GOT3 (cell line): ENCODE measurements around the gene PHLPP1.
"Not testable (repeated sequence)": the region's sequence is repeated elsewhere in the genome, so short reads cannot be mapped to it uniquely, and the experiment has no call there.

ENCODE experiments used
- DNase-seq: peaks from one replicate; lab custom pipeline; 2025; ENCODE audit warnings: mixed read lengths; lab: John Stamatoyannopoulos, UW

The PHLPP1 gene

DNA sequence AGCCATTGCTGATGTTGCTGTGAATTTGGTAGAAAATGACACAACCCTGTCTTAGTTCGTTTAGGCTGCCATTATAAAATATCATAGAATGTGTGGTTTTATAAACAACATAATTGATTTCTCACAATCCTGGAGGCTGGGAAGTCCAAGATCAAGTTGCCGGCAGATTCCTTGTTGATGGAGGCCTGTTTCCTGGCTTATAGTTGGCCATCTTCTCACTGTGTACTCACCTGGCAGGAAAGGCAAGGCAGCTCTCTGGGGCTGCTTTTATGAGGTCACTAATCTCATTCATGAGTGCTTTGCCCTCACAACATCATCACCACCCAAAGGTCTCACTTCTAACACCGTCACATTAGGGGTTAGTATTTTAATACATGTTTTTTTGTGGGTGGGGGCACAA, 58.4 kb downstream of the PHLPP1 start:
- no peak for DNase-seq

DNA sequence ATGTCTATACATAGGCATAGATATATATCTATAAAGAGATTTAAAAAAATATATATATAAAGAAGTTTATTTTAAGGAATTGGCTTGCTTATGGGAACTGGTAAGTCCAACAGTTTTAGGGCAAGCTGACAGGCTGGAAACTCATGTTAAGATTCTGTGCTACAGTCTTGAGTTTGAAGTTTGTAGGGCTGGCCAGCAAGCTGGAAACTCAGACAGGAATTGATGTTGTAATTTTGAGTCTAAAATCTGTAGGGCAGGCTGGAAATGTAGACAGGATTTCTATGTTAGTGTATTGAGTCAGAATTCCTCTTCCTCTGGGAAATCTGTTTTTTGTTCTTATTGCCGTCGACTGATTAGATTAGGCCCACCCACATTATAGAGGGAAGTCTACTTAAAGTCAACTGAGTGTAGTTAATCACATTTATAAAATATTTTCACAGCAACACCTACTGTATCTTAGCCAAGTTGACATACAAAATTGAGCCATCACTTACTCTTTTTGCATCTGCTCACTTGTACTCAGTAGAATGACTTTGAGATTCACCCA, 60.8 kb downstream of the PHLPP1 start:
- DNase-seq: no peak

DNA sequence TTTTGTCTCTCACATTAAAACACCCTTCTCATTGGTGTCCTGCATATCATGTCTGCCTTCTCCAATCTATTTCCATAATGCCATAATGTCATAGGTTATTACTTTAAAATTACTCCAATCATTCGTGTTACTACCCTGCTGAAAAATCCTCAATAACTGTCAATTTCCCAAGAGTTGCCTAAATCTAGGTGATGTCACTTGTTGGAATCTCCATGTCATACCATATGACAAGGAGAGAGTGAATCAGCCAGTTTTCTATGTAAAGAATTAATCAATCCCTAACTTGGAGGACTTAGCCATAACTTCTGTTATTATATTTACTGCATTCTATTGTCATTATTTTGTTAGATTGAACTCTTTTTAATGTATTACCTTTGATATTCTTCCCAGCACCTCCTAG, 62.5 kb downstream of the PHLPP1 start:
- no peak for DNase-seq

DNA sequence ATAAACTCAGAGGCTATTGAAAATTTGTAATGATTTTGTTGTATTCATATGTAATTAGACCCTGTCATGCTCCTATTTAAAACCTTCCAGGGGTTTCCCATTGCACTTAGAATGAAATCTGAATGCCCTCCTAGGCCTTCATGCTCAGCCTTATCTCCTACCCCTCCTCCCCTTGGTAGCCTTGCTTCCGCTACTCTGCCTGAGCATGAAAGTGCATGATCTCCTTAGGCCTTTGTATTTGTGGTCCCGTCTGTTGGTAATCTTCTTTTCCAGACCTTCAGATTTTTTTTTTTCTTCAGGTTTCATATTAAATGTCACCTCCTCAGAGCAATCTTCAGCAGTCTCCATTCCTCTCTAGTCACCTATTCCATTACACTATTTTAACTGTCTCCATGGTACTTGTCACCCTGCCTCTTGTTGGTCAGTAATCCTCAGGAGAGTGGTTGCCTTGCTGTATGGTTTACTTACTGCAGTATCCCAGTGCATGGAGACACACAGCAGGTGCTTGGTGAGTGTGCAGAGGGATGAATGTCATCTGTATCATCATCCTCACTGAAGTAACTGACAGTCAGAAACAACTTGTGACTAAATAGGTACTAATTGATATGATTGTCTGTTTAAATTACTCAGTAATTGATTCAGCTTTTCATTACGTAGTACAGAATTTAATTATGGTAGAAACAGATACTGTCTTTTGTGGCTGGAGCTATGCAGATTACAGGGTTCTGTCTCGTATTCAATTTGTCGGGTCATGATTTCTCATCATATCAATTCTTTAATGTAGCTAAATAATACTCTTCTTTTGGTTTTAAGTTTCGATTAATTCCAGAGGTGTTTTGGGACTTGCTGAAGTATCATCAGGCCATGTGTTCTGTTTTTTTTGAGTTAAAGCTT, 63.9 kb downstream of the PHLPP1 start:
- no peak for DNase-seq

DNA sequence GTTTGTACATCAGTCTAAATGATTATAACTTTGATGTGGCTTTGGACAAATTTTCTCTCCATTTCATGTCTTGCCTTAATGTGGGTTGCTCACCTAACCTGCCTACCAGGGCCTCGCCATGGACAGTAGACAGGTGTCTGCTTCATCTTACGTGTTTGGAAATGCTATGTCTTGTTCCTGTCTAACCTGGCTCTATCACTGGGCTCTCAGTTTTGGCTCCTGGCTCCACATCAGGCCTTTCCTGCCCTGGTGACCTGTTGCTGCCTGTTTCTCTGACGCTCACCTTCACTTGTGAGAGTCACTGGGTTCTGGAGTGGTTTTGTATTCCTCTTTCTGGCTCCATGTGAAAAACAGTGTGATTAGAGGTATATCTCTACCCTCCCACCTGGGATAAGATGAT, 65.9 kb downstream of the PHLPP1 start:
- no peak for DNase-seq

DNA sequence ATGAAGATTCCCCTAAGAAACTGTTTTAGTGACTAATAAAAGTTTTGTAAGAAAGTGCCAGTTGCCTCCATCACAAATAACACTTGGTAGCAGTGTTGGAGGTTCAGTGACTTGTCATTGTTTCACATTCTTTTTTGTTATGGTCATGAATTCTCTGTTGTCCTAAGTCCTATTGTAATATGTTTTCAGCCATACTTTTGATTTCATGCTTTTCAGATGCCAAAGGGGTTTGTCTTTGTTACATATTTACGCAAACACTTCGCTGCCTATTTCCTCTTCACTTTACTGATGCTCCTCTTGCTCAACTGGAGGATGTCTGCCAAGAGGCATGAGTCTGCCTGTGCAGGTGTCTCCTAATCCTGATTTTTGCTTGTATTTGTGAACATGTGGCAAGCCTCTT, 66.6 kb downstream of the PHLPP1 start:
- DNase-seq: no peak

DNA sequence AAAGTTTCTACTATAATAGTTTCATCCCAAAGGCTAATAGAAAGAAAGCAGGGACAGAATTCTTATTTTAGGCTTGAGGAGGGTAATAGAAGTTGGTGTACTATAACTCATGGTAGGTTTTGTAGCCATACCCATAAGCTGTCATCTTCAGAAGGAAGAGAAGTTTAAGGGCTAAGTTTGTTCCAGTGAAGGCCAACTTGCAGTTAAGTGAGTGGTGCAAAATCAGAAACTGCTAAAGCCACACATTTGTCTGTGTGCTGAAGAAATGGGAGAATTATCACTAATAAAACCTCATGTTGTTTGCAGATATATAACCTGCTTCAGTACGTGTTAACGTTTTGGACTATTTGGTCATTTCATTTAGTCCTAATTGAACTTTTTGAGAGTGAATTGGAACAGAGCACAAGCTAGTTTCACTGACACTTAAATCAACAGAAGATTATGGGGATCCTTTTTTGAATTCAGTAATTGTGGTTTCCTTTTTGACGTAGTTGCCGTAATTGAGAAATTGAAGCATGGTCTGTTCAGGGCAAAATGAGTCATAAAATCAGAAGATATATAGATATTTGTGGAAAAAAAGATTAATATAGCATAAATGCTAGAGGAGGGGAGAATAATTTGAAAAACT, 69.1 kb downstream of the PHLPP1 start:
- DNase-seq: no peak

DNA sequence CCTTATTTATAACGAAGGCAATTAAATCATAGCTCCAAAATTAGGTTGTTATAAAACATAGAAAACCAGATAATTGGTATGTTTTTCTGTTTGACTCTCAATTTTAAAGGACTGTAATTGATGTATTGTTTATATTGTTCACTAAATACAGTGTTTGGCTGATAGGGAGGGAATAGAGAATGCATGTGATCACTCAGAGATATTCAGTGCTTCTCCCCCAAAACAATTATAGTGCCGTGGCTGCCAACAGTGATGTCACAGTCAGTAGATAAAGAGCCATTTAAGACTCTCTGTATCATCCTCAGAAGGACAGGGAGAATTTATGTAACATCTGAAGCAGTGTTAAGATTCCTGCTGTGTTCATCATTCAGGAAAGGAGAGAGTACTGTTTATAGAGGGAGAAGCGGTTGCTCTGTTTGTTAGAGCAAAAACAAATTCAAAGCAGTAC, 69.6 kb downstream of the PHLPP1 start:
- DNase-seq: no peak

DNA sequence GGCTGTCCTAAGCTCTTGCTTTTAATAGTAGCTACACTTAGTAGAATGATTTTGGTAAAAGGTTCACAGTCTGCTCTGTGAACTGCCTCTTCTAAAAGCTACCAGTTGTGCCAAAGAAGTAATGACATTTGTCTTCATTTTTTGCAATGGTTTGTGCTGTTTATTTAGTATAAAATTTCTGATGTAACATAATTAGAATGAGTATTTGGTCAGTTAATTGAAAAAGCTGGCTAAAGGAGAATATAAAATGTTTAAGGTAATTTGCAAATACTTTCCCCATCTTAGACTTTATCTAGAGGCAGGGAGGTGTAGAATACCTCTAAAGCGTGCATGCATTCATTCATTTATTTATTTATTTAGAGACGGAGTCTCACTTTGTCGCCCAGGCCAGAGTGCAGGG, 71.3 kb downstream of the PHLPP1 start:
- DNase-seq: no peak

DNA sequence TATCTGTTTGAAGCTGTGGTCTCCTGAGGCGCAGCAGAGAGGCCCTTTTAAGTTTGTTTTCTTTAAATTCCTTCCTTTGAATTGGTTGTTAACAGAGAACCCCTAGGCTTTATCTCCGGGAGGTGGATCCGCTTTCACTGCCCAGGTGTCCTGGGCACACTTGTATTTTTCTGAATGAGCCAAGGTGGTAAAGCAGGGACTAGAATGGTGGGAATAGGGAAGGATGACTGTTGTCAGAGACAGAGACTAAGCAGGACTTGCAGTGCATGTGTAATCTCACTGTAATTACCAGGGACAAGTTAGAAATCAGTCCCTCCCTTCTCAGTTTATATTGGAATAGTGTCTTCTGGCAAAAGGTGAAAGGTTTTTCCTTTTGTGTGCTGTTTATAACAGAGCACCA, 72.8 kb downstream of the PHLPP1 start:
- DNase-seq: no peak

DNA sequence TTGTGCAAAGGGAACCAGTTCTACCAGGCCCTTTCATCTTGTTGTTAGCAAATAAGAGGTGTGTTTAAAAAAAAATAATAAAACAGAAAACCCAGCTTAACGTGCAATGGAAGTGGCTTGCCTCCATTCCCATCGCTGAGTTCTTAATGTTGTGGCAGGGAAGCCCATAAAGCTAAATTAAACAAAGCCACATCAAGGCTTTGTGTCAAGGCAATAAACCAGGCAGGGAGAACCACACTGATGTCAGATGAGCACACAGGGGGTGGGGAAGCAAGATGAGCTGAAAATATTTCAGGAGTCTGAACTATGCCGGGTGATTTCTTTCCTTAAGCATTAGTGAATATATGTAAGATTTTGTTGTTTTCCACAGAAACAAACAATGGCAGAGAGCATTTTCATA, 73.5 kb downstream of the PHLPP1 start:
- no peak for DNase-seq

DNA sequence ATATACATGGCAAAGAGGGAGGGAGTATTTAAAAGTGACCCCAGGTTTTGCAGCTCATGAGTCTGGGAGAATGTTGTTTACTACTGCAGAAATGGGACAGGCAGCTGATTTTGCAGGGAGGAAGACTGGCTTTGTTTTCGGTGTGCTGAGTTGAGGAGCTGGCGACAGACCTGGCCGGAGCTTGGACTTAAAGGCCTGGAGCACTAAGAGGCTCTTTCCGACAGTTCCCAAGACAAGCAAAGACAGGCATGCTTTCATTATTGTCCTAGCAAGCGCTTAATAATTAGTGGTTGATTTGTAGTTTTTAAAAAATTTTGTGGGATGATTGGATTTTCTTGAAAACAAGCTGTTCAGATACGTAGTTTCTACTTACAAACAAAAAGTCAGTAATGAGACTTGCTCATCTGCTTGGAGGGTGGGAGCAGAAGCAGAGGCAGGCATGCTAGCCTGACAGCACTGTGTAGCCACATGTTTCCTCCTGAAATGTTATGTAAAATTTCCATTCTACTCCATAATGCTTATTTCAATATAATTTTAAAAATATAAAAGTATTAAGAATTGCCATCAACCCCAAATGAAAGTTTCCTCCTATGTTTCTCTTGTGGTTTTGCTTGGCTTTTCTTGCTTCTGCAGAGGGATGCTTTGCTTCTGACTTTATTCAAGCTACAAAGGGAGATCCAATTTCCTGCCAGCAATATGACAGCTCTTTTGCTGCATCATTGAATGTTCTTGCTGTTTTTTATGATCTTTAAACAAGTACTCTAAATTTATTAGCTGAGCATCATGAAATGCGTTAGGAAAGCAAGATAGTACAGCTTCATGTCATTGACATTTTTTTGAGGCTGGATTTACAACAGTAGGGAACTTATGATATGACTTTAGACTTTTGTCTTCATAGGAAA, 75.8 kb downstream of the PHLPP1 start:
- no peak for DNase-seq

DNA sequence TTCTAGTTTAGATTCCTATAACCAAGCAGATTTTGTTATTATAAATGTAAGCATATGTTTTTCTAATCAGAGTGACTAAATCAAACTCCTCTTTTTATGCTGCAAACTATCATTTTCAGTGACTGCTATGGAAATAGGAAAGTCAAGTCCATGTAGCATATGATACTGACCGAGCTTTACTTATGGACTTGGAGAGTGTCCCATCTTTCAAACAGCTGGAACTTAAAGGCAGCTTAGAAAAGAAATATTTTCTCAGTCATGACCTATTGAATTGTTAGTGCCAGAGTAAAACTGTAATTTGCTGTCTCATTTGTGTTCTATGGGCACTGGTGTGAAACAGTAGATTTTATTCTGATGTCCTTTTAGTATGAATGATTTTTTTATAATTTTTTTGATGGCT, 76.7 kb downstream of the PHLPP1 start:
- DNase-seq: no peak

DNA sequence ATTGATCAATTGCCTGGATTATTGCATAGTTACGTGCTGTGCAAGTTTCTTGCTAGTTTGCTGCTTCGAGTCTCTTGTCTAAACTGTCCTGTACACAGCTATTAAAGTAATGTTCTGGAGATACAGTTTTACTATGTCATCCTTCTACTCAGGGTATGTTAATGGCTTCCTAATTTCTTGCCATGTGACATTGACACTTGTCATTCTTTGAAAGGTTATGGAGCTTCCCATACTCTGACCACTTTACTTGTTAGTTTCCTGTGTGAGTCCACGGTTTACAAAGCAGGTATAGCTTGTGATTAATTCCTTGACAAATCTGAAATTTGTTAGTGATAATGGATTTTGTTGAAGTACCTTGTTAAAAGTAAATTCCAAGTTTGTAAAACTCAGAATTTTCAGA, 80.5 kb downstream of the PHLPP1 start:
- DNase-seq: no peak

DNA sequence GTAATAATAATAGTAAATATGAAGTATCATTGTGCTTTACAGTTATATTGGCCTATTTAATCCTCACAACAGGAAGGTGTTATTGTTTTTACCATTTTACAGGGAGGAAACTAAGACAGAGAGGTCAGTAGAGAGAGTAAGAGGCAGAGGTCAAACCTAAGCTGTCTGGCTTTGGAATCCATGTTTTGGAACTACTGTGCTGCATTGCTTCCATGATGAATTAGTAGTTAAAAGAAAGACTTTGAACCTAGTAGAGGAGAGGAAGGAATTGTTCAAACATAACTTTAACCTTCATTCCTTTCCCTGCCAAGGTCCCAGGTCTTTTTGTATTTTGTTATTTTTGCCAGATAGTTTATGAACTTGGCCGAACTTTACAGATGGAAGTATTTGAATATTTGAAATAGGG, 80.9 kb downstream of the PHLPP1 start:
- no peak for DNase-seq

DNA sequence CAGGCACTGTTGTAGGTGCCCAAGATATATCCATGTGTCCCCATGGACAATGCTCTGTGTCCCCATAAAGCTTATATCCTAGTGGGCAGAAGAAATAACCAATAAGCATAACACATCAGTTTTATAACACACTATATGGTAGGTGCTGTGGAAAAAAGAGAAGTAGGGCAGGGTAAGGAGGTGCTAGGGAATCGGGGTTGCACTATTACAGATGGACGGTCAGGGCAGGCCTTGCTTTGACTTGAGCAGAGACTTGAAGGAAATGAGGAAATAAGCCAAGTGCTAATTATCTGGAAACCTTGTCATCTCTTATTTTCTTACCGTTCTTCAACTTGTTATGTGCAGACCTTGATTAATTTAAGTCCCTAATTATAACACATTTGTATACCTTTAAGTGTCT, 82.0 kb downstream of the PHLPP1 start:
- DNase-seq: no peak

DNA sequence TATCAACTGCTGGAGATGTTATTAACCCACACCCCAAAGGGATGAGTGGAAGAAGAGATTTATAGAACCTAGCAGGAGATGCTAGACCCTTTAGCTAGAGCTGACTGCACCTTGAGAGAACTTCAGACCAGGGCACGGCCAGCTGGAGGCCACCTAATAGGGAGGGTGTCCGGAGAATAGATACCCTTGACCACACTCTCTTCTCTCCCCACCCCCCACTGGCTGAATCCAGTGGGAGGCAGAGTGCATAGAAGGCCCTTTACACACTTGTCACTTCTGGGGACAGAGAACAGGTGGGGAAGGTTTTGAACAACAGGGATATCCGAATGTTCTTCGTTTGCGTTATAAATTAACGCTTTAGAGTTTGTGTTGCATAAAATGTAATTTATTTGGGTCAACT, 84.6 kb downstream of the PHLPP1 start:
- no peak for DNase-seq

DNA sequence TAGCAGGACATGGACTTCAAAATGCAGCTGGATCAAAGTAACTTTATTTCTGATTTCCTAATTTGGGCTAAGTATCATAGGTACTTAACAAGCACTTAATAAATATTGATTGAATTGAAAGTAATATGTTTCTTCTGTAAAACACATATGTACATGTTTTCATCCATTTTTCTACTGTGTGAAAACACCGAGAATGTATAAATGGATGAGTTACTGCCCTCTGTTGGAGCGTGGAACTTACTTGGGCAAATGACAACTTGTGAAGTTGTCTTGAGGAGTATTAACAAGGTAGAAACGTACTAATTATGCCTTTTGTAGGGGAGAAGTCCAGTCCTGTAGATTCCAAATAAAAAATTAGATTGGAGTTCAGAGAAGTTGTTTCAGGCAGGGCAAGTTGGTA, 87.2 kb downstream of the PHLPP1 start:
- no peak for DNase-seq

DNA sequence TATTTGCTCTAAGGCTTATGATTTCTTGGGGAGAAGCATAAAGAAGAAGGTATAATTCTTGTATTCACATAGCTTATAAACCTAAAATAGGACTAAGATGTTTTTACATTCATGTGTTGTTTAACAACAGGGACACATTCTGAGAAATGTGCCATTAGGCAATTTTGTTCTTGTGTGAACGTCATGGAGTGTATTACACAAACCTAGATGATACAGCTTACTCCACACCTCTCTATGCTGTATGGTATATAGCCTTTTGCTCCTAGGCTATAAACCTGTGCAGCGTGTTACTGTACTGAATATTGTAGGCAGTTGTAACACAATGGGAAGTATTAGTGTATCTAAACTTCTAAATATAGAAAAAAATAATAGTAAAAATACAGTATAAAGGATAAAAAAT, 92.1 kb downstream of the PHLPP1 start:
- no peak for DNase-seq

DNA sequence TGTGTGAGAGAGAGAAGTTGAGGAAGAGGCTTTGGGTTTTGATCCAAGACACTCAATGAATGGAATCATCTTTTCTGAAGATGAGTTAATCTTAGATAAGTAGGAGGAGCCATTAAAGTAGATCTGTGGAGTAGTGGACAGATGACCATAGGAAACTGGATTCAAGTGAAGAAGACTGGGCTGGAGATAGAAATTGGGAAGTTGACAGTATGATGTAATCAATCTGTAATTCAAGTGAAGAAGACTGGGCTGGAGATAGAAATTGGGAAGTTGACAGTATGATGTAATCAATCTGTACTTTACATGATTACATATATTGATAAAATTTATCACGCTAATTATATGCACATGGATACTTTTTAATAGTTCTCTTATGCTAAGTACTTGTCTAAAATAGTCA, 92.8 kb downstream of the PHLPP1 start:
- DNase-seq: no peak

DNA sequence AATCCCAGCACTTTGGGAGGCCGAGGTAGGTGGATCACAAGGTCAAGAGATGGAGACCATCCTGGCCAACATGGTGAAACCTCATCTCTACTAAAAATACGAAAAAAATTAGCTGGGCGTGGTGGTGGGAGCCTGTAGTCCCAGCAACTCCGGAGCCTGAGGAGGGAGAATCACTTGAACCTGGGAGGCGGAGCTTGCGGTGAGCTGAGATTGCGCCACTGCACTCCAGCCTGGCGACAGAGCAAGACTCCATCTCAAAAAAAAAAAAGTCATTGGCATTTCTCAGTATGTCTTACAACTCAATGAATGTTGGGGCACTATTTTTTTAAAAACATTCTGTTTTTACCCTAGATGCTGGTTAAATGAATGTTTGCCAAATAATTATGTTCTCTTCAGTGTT, 94.1 kb downstream of the PHLPP1 start:
- DNase-seq: not testable (repeated sequence)

DNA sequence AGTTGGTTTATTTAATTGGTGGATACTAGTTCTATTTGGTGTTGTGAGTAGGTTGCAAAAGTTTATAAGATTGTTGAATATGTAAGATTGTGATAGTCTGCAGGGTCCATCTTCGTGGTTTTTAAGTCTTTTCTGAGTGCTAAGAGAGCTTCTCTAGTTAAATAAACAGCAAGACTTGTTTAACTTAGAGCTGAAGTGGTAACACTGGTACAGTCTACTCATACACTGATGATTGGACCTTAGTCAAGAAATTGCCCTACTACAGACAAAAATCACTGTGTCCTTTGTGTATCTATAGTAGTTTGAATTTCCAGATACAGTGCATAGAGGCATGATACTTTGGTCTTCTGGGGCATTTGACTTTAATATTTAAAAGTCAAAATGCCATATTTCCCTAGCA, 94.6 kb downstream of the PHLPP1 start:
- DNase-seq: no peak
